ENCODE data around the gene BPIFB2.

BPIFB2 gene

DNA sequence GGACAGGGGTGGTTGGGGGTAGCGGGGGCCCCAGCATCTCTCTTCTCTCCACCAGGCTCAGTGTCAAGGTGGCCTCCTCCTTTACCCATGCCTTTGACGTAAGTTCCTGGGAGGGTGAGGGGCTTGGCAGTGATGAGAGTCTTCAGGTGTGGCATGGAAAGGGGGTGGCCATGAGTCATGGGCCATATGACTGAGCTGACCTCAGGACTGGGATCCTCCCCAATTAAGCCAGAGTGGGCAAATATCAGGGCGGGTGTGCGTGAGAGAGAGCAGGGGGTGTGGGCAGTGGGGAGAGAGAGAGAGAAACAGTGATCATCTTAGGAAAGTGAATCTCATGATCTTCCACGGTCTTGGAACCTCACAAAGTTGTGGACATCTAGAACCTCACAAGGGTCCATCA, 63.7 kb downstream of the BPIFB2 start:
- no peak for DNase-seq

DNA sequence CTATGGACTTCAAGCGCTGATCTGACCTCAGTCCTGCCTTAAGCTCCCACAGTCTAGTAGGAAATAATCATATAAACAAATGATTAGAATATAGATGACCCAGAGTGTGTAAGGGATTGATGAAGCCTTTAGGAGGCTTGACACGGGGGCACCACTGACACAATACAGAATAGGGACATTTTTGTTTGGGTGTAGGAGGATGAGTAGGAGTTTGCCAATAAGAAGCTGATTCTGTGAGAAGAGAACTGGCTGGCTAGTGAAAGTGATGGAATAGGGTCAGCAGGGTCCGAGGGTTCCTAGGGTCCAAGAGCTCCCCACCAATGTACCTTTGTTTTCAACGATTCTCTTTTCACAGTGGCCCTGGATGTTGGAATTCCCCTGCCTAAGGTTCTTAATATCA, 64.9 kb downstream of the BPIFB2 start:
- no peak for DNase-seq

DNA sequence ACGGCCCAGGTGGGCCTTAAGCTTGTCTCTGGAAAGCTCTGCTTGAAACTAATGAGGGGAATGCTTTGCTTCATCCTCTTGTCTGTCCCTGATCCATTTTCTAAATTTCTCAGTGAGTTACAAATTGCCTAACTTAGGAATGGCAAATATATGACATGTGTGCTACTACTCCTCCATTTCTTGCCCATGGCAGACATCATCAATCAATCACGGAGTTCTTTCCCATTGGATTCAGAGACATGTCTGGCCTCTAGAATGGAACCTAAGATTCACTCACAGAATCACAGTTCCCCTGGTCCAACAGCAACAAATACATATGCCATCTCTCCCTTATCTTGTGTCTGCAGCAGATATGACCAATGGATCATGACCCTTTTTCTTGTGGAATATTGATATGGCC, 65.3 kb downstream of the BPIFB2 start:
- no peak for DNase-seq

All from retina (tissue), 1 donor.